NCI-H2196 treated with DMSO at 0.1 percent for 48 hours (cell line): Measurements from ENCODE around the gene ARSB.

Experiments
- DNase-seq: peaks from one replicate; lab custom pipeline; 2025; ENCODE audit not compliant: unreplicated experiment; lab: John Stamatoyannopoulos, UW

The ARSB gene

DNA sequence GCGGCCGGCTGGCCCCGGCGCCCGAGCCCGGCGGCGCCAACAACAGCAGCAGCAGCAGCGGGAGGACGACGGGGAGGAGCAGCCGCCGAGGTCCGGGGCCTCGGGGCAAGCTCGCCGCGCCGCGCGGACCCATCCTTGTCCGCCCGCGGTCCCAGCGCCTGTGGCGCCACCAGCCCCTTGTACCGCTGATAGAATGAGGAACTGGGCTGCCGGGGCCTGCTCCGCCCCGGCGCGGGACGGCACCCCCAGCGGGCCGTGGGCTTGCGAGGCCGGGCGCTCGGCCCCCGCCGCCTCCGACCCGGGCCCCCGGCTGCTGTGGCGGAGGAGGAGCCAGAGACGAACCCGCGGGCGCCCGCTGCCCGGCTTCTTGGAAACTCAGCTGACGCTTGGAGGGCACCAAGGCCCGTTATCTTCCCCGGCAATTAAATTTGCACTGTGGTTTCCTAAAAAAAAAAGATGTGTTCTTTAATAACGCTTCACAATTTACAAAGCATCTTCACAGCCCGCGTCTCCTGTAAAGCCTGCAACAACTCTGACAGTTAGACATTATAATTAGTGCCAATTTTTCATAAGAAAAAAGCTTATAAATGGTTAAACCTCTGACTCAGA, at the start of gene ARSB:
Gene ARSB (minus strand): TSS at position 195 of the 609 bp plus-strand sequence. CDS start 62 bp downstream, at position 133.
- DNase-seq, result no peak

- no peak for DNase-seq
These were observed 47.7 kb upstream of the ARSB start for GRCh38 chr5:79032782-79033181.

GRCh38 chr5:79032031-79032695, 47.1 kb upstream of the ARSB start:
- no peak for DNase-seq

DNA sequence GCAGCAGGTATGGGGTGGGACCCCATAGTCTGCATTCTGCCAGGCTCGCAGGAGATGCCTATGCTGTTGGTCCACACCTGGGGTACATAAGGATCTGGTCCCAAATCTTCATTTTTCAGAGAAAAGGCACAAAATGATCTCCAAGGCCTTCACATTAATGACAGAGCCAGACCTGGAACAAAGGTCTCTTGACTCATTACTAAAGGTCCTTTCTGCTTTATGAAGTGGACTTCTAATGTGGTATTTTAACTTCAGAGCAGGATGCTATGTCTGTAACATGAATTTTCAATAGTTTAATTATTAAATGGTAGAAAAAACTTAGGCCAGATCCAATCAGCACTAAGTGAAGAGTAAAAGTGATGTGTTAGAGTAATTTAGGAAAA, 46.4 kb upstream of the ARSB start:
- no peak for DNase-seq

DNA sequence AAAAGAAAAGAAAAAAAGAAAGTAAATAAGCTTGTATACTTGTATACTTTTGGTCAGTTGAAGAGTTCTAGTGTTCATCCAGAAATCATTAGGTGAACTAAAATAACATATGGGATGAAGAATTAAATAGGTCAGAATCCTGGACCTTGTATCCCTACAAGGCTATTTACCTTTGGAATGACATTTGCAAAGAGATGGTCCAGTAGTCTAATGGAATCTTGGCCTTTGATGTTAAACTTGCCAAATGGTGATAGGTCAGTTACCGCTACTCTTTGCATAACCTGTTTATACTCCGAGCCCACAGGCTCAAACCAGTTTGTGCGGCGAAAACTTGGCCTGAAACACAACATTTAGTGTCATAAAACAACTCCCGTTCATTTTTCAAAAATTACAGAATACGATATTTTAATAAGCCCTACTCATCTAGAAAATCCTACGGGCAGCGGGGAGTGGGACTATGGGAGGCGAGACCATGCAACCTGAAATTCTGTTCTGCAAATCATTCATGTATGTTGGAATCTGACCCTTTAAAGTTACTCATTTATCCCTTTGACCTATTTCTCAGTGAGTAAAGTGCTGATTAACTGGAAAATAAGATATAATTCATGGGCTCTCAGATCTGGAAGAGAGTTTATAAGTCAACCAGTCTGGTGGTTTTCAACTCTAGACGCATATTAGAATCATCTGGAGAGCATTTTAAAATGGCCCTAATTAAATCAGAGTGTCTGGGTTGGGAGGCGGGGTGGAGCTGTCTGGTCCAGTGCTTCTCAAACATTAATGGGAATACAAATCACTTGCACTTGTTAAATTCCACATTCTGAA, 45.8 kb upstream of the ARSB start:
- DNase-seq, result no peak

- DNase-seq, result peak; percentile 25
These were observed 40.0 kb upstream of the ARSB start for GRCh38 chr5:79025054-79025472.

GRCh38 chr5:79023947-79024346, 38.8 kb upstream of the ARSB start:
- no peak for DNase-seq

- no peak for DNase-seq
These were observed 38.2 kb upstream of the ARSB start for GRCh38 chr5:79023348-79023747.

GRCh38 chr5:79022771-79023170, 37.7 kb upstream of the ARSB start:
- no peak for DNase-seq

GRCh38 chr5:79021753-79022152, 36.6 kb upstream of the ARSB start:
- no peak for DNase-seq

DNA sequence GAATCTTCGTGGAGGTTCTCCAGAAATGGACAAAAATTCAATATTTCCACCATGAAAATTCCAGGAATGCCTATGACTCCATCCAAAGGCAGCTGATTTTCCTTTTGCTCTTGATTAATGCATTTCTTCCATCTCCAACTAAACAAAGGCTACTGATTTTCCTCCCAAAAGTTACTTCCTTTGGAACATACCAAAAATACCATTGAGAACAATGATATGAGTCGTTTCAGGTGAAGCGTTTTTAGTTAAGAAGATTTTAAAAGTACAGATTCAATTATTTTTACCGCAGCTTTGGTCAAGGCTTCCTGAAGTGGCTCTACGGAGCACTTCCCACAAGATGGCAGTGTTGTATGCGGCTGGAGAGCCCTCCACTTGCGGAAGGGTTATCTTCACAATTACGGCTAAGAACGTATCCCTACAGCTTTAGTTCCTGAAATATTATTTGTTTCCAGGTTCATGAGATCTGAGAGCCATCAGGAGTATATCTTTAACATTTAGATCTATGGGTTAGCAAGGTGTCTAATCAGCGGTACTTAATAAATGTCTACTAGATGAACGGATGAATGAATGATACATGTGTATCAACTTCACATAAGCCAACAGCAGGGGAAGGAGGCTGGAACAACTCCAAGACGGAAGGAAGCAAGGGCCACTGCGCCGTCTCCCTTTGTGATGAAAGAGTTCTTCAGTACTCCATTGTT, 35.9 kb upstream of the ARSB start:
- no peak for DNase-seq

- no peak for DNase-seq
These were observed 29.5 kb upstream of the ARSB start for GRCh38 chr5:79014631-79015030.

DNA sequence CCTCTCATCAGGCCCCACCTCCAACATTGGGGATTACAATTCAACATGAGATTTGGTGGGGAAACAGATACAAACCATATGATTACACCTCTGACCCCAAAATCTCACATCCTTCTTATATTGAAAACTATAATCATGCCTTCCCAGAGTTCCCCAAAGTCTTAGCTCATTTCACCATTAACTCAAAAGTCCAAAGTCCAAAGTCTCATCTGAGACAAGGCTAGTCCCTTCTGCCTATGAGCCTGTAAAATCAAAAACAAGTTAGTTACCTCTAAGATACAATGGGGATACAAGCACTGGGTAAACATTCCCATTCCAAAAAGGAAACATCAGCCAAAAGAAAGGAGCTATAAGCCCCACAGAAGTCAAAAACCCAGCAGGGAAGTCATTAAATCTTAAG, 26.8 kb upstream of the ARSB start:
- DNase-seq, result no peak

DNA sequence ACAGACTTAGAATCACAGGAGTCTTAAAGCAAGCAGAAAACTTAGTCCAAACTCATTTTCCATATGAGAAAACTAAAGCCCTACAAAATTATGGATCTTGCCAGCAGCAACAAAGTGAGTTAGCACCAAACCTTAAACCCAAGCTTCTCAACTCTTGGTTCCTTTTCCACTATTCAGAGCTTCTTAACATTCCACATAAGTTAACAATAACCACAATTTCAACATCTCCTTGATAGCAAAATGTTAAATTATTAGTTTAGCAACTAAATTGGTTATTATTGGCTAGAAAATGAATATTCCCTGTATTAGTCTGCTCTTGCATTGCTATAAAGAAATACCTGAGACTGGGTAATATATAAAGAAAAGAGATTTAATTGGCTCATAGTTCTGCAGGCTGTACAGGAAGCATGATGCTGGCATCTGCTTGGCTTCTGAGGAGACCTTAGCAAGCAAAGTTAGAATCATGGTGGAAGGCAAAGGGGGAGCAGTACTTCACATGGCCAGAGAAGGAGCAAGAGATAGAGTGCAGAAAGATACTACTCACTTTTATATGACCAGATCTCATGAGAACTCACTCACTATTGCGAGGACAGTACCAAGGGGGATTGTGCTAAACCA, 26.2 kb upstream of the ARSB start:
- no peak for DNase-seq

DNA sequence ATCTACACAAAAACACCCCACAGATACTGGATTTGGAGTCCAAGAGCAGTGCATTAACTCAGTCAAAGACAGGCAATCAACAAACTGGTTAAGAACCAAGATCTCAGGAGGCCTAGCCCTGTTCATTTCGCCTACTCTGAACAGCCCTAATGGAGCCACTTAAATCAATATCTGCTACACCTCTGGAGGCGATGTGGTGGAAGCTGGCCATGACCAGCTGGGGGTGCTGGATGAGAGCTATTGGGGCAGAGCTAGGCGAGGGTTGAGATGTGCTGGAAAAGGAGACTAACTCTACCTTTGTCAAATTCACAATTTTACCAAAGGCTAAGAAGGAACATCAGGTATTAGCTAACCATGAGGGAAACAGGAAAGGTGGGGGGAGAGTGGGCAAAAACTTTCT, 23.3 kb upstream of the ARSB start:
- DNase-seq, result no peak

DNA sequence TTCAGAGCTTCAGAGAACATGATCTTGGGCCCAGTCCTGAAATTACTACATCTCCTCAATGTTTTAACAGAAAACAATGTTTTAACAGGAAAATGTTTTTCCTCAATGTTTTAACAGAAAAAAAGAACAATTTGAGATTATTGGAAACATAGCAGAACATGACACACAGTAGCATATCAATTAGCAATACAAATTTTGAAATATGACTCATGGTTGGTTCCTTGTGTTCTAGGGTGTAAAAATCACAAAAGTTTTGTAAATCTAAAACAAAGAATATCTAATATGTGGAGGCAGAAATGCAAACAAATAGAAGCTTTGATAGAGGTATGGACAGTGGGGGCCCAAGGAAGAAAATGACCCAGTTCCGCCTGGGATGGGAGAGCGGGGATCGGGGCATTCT, 22.8 kb upstream of the ARSB start:
- no peak for DNase-seq

GRCh38 chr5:79005936-79006631, 21.0 kb upstream of the ARSB start:
- DNase-seq, result no peak

DNA sequence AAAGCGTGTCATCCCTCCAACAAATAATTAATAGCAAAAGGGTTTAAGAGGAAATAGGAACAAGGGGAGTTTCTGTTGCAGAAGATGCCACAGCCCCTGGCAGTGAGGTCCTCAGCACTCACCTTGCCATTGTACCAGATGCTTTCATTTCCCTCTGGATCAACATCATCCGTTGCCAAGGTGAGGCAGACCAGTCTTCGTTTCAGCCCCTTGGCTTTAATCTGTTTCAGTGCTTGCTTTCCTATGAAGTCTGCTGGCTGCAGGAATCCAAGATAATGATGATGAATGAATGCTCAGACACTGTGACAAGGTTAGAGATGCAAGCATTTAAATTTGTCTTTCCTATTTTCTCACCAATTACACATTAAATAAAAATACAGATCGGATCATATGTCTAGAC, 20.0 kb upstream of the ARSB start:
- DNase-seq, result no peak

DNA sequence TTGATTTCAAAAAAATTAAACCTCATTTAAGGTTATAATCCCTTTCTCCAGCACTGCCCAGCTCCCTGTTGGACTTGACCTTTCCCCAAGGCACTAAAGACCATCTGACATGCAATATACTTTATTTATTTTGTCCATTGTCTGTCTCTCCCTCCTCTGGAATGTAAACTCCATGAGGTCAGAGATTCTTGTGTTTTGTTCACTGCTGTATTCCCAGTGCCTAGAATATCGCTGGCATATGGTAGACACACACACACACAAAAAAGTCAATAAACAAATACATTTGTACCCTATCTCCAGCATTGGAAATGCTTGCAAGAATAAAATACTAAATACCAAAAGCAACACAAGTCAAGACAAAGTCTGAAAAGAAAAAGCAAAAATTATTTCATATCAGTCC, 17.3 kb upstream of the ARSB start:
- DNase-seq, result no peak

GRCh38 chr5:79001471-79001870, 16.4 kb upstream of the ARSB start:
- no peak for DNase-seq

DNA sequence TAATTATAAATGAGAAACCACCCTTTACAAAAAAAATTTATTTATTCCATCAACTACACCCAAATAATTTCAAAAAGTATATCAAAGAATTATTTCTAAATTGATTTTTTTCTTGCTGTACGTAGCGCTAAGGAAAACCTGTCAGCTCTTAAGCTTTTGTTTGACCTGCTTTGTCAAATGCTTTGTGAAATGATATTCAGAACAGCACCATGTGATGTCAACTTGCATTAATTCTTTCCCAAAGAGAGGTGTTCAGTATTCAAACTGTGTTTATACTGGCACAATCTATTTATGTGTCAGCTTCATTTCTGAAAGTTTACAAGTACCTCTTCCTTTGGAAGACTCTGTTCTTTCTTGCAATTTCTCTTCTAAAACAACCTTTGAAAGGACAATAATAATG, 12.0 kb upstream of the ARSB start:
- no peak for DNase-seq
